Right kidney (tissue), 1 donor: Measurements from ENCODE around the gene ANKDD1A.

Source experiments
- DNase-seq: peaks from one replicate; pipeline ENCODE4 v3.0.0-alpha.2; 2016

Gene ANKDD1A

GRCh38 chr15:64923546-64923945 lies 11.8 kb downstream of the ANKDD1A start:
- DNase-seq = no peak

DNA sequence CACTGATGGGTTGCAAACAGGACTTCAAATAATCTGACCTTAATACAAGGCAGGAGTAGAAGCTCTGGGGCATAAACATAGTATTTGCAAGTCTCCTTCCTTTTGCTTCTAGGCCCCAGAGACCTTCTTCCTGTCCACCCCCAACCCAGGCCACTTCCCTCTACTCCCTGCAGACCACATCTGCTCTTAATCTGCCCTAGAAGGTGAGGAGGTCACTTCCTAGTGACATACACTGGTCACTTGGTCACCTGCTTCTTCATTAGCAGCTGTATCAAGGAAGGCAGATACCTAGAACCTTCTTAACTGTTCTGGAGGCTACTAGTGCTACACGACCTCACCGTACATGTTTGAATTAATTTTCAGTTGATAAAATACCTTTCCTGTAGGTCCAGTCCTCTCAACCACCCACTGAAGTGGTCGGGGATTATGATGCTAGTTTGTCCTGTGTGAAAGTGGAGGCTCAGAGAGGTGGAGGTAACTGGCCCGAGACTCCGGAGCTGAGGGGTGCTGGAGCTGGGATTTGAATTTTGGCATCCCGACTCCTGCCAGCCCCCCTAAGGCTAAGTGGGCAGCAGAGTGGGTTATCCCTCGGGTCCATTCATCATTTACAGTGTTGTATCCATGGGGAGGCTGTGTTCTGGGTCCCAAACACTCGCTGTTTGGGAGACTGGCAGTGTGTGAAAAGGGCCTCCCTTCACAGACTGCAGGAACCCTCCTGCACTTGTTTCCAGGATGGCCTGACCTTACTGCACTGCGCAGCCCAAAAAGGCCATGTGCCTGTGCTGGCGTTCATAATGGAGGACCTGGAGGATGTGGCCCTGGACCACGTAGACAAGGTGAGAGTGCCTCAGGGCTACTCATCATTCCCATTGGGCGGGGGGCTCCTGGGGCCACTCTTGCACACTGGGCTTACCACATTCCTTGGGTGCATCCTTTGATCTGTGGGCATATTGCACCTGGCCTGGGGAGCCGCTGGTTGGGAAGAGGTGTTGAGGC lies 13.9 kb downstream of the ANKDD1A start:
- no peak for DNase-seq

DNA sequence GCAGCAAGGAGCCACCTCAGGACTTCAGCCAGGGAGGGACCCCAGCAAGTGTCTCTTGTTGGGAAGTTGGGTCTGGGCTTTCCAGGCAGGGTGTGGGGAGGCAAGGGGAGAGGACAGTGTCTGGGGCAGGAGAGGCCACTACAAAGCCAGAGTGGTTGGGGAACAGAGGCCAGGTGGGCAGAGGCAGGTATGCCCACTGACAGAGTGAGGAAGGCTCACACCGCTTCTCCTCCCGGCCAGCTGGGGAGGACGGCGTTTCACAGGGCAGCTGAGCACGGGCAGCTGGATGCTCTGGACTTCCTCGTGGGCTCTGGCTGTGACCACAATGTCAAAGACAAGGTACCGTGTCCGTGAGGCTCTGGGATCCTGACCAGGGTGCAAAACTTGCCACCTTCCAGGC lies 15.0 kb downstream of the ANKDD1A start:
- no peak for DNase-seq

GRCh38 chr15:64928626-64929220 lies 17.0 kb downstream of the ANKDD1A start:
- DNase-seq = no peak

DNA sequence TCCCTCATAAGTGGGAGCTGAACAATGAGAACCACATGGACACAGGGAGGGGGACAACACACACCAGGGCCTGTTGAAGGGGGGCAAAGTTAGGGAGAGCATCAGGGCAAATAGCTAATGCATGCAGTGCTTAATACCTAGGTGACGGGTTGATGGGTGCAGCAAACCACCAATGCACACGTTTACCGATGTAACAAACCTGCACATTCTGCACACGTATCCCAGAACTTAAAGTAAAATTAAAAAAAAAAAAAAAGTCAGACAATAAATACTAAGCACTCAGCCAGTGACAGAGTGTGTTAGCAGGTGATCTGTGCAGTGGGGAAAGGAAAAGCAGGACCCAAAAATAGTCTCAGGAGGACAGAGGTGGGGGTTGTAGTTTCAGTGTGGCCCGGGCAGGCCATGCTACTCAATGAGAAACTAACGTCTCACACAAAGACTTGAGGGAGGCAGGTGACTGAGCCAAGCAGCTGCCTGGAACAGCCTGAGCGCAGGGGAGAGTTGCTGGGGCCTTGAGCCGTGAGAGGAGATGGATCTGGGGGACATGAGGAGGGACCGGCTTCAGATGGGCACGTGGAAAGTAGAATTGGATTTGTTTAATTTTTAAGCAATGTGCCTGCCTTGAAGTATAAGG lies 18.4 kb downstream of the ANKDD1A start:
- DNase-seq = no peak

- DNase-seq = no peak
Measured at GRCh38 chr15:64930778-64931371, 19.2 kb downstream of the ANKDD1A start.

GRCh38 chr15:64931381-64931780 lies 19.7 kb downstream of the ANKDD1A start:
- no peak for DNase-seq

DNA sequence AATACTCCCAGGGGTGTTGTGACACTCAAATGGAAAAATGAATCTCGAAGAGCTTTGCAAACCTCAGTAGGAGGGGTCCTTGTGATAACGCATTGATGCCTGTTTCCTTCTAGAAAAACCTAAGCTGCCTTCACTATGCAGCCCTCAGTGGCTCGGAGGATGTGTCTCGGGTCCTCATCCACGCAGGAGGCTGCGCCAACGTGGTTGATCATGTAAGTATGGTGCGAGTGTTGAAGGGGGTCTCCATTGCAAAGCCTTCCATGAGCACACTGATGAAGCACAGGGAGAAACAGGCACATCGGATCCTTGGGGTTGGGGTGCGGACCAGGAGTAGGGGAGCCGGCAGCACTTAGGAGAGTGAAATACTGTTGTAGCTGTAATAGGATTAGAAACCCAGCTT lies 22.3 kb downstream of the ANKDD1A start:
- no peak for DNase-seq

GRCh38 chr15:64938192-64938591 lies 26.5 kb downstream of the ANKDD1A start:
- DNase-seq = no peak

DNA sequence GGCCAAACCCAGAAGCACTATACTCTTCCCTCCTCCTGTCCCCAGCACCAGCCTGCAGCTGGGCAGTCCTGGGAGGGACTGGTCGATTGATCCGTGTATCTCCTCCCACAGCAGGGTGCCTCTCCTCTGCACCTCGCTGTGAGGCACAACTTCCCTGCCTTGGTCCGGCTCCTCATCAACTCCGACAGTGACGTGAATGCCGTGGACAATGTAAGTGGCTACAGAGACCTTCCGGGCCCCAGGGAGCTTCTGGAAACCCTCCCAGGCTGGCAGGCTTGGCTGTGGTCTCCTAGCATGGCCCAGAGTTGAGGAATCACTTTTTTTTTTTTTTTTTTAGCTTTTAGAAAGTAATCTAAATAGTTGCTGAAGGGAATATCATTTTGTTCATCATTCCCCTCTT lies 30.7 kb downstream of the ANKDD1A start:
- DNase-seq = no peak

DNA sequence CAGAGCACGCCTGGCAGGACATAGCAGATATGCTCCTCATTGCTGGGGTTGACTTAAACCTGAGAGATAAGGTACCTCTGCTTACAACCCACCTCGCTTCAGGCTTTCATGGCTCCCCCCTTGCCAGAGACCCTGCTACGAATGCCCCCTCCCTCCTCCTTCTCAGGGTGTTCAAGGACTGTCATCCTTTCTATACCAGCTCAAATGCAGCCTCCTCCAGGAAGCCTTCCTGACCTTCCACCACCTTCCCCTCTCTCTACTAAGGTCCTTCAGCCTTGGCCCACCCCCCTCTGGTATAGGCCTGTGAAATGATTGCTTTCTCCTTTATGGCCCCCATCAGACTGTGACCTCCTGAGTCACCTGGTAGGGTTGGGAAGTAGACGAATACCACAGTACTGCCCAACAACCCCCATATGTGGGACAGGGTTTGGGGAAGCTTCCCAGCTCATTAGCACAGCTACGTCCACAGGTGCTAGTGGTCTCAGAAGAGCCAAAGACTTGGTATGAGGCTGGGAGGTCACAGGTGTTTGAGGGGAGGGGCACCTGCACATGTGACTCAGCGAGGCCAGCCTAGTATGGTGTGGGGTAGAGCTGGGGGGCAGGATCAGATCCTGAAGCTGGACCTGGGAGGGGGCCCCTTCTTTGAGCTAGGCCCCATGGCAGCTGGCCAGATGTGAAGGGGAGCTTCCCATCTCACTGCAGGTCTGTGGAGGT lies 32.0 kb downstream of the ANKDD1A start:
- no peak for DNase-seq

GRCh38 chr15:64944961-64945360 lies 33.3 kb downstream of the ANKDD1A start:
- DNase-seq = no peak

DNA sequence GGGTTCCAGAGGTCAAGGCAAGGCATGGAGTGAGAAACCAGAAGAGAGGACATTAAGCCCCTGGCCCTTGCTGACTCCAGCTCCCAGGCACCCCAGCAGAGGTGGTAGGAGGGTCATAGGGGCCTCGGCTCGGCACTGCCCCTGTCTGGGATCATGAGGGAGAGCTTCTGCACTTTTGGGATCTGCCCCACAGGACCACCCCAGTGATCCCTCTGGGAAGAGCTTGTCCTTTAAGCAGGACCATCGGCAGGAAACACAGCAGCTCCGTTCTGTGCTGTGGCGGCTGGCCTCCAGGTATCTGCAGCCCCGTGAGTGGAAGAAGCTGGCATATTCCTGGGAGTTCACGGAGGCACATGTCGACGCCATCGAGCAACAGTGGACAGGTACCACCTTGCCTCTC lies 35.5 kb downstream of the ANKDD1A start:
- no peak for DNase-seq

GRCh38 chr15:64948916-64949315 lies 37.2 kb downstream of the ANKDD1A start:
- DNase-seq = no peak

DNA sequence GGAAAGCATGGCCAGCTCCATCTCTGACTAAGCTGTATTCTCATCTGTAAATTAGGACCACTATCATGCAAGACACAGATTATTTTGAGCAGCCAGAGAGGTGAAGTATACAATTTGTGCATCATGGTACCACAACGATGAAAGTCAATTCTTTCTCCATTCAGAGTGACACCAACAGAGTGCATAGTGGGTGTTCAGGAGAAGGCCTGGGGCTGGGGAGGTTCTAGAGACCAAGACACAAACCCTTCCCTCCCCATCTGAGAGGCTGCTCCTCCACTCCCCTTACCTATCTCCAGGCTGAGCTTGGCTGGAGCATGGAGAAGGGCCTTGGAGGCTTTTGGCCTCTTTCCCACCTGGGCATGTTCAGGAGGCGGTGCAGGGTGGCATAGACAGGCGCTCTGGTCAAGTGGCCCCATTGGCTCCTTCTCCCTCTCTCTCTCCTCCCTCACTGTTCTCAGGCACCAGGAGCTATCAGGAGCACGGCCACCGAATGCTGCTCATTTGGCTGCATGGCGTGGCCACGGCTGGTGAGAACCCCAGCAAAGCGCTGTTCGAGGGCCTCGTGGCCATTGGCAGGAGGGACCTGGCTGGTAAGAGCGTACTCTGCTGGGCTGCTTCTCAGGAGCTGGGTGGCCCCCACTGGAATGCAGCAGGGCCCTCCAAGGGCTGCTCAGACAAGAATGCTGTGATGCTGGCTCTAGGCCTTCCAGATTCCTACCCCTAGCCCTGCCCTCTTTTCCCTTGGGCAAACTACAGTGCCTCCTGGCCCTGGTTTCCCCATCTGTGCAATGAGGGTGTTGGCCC lies 37.9 kb downstream of the ANKDD1A start:
- DNase-seq = no peak

DNA sequence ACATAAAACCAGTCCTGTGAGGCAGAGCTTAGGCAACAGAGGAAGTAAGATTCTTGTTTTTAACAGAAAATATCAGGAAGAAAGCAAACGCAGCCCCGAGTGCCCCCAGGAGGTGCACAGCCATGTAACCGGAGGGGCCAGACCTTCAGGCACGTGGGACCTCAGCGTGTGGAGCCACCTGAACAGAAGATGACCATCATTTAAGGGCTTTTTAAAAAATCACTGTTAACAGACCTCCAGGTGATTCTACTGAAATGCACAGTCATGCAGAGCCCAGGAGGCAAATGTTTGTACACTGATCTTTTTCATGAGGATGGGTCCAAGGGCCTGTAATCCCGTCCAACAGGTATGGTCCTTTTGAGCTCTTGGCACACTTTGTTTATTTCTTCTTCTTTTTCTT lies 39.2 kb downstream of the ANKDD1A start:
- DNase-seq = no peak

DNA sequence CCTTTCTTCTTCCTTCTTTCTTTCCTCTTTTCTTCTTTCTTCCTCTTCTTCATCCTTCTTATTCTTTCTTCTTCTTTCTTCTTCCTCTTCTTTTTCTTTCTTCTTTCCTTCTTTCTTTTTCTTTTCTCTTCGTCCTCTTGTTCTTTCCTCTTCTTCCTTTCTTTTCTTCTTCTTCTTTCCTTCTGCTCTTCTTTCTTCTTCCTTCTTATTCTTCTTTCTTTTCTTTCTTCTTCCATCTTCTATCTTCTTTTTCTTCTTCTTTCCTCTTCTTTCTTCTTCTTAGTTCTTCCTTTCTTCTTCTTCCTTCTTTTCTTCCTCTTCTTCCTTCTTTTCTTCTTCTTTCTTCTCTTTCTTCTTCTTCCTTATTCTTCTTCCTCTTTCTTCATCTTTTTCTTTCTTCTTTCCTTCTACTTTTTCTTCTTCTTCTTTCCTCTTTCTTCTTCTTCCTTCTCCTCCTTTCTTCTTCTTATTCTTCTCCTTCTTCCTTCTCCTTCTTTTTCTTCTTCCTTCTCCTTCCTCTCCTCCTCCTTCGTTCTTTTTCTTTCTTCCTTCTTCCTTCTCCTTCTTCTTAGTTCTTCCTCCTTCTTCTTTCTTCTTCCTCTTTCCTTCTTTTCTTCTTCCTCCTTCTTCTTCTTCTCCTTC lies 40.2 kb downstream of the ANKDD1A start:
- no peak for DNase-seq

GRCh38 chr15:64954395-64954794 lies 42.7 kb downstream of the ANKDD1A start:
- DNase-seq = no peak

DNA sequence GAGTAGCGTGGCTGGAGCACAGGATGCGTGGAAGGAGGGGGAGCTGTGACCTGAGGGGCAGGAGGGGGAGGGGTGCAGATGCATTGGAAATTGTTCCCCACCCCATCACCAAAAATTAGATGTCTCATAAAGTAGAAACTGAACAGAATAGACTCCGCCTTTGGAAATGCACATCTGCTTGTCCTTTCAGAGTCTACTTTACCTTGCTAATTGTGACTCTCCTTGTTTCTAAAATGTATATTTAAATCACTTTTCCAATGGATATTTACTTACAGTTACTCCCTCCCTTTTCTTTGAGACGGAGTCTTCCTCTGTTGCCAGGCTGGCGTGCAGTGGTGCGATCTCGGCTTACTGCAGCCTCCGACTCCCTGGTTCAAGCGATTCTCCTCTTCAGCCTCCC lies 47.4 kb downstream of the ANKDD1A start:
- no peak for DNase-seq

- DNase-seq = no peak
Measured at GRCh38 chr15:64960153-64960552, 48.5 kb downstream of the ANKDD1A start.

DNA sequence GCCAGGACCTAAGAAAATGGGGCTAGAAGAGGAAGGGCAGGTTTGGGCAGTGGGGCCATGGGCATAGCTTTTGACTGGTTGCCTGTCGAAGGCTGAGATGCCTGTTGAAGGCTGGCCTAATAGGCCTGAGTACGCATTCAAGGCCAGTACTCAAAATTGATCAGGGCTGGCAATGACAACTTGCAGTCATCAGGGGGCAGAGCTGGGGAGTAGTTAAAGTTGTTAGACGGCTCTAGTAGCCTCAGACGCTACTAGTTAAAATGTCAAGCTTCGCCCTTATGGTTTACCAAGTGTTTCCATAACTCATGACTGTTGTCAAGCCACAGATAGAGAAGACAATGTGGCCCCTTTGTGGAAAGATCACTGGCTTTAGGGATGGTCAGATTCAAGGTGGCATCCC lies 49.3 kb downstream of the ANKDD1A start:
- DNase-seq = no peak
